GM12875 (cell line): ENCODE results near the gene C1QTNF5.

Source experiments
- H3K4me3 ChIP-seq: one replicate; pipeline ENCODE4 v1.5.1; 2011; ENCODE audit warnings: low read depth, low read length, control low read depth
- CTCF ChIP-seq: IDR thresholded peaks from 2 replicates; pipeline ENCODE4 v1.5.1; 2011; ENCODE audit warnings: low read depth, mild to moderate bottlenecking, control low read depth, inconsistent platforms, low read length, moderate library complexity, borderline replicate concordance; ENCODE audit not compliant: insufficient read depth

Gene C1QTNF5

GRCh38 chr11:119330237-119330636 is 10.4 kb downstream of the C1QTNF5 start:
- H3K4me3 ChIP-seq = no peak overlapping the region
- no peak for TF ChIP-seq CTCF

- no peak for TF ChIP-seq CTCF
- no peak overlapping the region for H3K4me3 ChIP-seq
These were observed 11.4 kb downstream of the C1QTNF5 start for GRCh38 chr11:119329320-119329719.

DNA sequence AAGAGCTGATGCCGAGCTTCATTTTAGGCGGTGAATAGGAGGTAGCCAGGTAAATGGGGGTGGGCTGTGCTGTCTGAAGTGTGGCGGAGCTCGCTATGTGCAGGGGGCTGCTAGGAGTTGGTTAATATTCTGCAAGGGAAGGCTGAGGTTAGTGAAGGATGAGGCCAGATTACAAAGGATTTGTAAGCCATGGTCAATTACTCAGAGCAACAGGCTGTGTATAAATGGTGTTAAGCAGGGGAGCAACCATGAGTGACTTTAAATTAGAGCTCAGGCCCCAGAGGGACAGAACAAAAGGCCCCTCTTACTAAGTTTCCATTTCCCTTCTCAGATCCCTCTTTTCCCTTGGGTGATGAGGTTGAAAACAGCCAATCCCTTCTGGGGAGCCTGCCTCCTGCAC is 16.5 kb downstream of the C1QTNF5 start:
- H3K4me3 ChIP-seq = no peak overlapping the region
- TF ChIP-seq CTCF = no peak

DNA sequence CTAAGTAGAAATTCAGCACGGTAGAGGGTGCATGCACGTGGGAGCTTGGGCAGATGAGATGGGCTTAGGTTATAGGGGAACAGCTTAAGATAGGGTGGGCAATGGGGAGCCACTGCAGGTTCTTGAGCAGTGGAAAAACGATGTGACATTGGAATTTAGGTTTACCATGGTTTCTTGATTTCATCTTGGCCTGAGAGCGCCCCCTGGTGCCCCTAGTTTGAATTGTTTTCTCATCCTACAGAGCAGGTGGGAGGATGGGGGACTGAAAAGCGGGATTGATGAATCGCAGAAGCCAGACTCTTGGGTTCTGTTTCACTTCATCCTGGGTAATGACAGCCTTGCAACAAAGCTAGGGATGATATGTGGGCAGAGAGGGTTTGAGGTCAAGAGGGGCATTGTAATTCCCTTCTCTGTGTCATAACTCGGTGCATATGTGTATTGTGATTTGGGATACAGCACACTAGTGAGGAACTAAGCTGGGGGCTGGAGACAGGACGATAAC is 17.1 kb downstream of the C1QTNF5 start:
- peak; percentile 78 for TF ChIP-seq CTCF
- H3K4me3 ChIP-seq = no peak overlapping the region

DNA sequence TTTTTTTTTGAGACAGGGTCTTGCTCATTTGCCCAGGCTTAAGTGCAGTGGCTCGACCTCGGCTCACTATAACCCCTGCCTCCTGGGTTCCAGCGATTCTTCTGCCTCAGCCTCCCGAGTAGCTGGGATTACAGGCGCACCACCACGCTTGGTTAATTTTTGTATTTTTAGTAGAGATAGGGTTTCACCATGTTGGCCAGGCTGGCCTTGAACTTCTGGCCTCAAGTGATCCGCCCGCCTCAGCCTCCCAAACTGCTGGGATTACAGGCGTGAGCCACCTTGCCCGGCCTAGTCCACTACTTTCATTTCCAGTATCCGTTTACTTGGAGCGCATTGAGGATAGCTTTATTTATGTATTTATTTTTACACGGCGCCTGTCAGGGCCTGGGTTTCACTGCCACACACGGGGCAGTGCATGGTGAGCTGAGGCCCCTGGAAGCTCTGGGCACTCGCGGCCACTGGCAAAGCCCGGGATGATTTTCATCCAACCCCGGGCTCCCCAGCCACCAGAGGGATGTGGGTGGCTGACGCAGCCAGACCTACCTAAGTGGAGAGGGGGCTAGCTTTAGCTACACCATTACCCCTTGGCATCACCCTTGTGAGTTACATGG is 17.7 kb downstream of the C1QTNF5 start:
- no peak overlapping the region for H3K4me3 ChIP-seq
- TF ChIP-seq CTCF = no peak

DNA sequence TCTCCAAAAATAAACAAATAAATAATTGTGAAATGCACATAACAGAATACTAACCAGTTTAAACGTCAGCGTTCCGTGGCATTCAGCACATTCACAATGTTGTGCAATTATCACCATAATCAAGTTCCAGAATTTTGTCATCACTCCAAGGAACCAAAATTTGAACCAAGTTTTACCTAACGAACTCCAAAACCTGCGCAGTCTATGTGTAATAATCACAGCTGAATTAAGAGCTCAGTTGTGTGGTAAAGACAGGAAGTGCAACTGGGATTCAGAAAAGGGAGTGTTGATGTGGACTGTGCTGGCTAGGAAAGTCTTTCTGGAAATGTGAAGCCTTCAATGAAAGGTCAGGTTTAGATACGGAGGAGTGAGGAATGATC is 18.3 kb downstream of the C1QTNF5 start:
- no peak for TF ChIP-seq CTCF

GRCh38 chr11:119320776-119321524 is 19.7 kb downstream of the C1QTNF5 start:
- TF ChIP-seq CTCF = no peak
- H3K4me3 ChIP-seq = peak overlapping the region; percentile 59

More for the DNA sequence above, 18.3 kb downstream of the C1QTNF5 start:
- no peak overlapping the region for H3K4me3 ChIP-seq
